HG03039 (cell line): Measurements from ENCODE around the gene UST.

Experiments used
- ATAC-seq: cut with Tn5 transposase; IDR thresholded peaks from one replicate; pipeline ENCODE4 v1.9.1; 2021; ENCODE audit warnings: mild to moderate bottlenecking, moderate library complexity; ENCODE audit not compliant: unreplicated experiment

Gene UST, protein sequence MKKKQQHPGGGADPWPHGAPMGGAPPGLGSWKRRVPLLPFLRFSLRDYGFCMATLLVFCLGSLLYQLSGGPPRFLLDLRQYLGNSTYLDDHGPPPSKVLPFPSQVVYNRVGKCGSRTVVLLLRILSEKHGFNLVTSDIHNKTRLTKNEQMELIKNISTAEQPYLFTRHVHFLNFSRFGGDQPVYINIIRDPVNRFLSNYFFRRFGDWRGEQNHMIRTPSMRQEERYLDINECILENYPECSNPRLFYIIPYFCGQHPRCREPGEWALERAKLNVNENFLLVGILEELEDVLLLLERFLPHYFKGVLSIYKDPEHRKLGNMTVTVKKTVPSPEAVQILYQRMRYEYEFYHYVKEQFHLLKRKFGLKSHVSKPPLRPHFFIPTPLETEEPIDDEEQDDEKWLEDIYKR

DNA sequence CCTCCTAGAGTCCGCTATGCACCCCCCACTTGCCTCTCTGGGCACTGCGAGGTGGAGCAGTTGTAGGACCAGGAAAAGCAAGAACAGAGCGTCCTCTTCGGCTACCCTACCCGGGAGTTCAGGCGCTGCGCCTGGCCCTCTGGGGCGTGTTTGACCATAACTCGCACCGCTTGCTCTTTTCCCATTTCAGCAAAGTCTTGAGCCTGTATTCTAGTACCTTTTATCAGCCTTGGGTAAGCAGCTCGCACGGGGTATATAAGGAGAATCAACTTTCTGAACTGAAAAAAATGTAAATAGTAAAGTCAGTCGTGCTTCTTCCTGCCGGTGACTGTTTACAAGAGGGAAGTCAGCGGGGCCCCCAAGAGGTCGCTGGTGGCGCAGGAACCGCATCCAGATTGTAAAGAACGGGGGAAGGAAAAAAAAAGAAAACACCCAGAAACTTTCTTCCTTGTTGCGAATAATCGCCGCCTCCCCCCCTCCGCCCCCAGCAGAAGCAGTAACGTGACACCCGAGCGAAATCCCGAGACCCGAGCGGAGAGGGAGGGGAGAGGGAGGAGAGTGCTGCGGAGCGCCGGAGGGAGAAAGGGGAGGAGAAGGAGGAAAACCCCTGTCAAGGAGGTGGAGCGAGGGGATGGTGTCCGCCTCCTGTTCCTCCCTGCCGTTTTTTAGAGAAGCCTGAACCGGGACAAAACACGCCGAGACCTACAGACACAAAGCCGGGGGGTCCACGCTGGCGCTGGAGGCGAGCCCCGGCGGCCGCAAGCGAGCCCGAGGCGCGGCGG, at the start of gene UST:
UST (plus strand) TSS at position 668 of the 782 bp plus-strand sequence. CDS start 401 bp downstream, outside the sequence.
- no peak for ATAC-seq

DNA sequence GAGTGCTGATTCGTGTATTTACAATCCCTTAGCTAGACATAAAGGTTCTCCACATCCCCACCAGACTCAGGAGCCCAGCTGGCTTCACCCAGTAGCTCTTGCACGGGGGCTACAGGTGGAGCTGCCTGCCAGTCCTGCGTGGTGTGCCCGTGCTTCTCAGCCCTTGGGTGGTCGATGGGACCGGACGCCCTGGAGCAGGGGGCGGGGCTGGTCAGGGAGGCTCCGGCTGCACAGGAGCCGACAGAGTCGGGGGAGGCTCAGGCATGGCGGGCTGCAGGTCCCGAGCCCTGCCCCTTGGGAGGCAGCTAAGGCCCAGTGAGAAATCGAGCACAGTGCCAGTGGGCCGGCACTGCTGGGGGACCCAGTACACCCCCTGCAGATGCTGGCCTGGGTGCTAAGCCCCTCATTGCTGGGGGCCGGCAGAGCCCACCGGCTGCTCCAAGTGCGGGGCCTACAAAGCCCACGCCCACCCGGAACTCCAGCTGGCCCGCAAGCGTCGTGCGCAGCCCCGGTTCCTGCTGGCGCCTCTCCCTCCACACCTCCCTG, 48.9 kb upstream of the UST start:
- ATAC-seq: no peak

DNA sequence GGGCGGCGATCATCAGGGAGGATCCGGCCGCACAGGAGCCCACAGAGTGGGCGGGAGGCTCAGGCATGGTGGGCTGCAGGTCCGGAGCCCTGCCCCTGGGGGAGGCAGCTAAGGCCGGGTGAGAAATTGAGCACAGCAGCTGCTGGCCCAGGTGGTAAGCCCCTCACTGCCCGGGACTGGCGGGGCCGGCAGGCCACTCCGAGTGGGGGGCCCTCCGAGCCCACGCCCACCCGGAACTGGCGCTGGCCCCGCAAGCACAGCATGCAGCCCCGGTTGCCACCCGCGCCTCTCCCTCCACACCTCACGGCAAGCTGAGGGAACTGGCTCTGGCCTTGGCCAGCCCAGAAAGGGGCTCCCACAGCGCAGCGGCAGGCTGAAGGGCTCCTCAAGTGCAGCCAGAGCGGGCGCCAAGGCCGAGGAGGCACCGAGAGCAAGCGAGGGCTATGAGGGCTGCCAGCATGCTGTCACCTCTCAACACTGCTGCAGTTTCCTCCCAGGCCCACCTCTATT, 48.1 kb upstream of the UST start:
- no peak for ATAC-seq

DNA sequence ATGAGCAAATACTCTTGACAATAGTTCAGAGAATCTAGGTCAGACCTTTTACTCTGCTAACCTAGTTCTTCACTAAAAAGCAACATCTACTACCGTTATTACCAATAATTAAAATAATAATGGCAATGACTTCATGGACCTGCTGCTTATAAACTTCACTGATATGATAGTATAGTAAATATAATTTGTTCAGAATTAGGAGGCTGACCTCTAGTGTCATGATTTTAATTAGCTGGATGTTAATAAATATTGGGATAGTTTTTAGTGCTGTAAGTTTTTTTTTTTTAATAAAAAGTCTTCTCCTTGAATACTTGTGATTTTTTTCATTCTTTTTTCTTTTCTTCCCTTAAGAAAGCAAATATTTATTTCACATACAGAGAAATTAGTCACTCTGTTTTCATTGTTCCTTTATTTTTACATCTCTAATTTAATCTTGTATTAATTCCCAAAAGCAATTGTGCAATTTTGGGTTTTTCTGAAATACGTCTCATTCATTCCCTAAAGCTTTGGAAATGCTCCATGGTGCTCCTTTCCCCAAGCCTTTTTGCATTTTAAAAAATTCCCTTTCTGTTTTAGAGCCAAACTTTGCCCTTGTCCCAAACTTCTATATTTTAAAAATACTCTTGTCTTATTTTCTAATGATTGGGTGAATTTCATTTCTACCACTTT, 46.6 kb upstream of the UST start:
- no peak for ATAC-seq

DNA sequence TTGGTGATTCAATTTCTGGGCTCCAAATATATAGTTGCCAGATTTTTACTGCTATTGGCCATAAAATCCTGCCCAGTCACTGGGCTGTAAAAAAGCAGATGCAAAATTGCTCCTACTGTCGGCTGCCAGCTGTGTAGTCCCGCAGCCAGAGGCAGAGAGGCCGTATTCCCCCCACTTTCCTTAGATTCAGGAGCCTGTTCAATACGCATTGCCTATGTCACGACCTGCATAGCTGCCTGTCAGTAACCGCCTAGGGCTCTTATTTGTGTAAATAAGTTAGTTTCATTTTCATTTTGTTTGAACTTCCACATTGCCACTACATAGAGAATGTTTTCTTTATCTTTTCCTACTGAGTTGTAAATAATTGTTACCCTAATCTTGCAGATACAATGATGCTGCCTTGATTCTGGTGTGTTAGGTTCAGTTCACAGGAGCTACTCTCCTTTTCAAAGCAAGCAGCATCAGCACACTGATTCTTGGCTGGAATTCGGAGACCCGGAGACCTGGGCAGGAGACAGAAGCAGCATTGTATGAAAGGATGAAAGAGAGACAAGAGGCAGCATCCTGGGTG, 46.0 kb upstream of the UST start:
- ATAC-seq: peak; percentile 77

DNA sequence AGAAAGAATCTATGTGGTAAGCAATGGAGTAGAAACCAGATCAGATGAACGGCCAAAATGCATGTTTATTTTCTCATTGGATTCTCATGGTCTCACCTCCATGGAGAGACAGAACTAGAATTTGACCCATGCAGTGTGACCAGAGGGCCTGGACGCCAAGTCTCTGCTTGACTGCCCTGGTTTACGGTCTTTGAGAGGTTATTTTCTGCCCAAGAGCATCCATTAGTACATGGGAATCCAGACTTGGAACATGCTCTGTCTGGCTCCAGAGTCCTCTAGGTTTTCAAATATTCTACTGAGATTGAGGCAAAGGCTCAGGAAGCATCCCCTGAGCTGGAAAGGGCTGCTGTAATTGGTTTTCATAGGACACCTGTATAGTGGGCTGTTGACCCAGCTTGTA, 45.5 kb upstream of the UST start:
- no peak for ATAC-seq

DNA sequence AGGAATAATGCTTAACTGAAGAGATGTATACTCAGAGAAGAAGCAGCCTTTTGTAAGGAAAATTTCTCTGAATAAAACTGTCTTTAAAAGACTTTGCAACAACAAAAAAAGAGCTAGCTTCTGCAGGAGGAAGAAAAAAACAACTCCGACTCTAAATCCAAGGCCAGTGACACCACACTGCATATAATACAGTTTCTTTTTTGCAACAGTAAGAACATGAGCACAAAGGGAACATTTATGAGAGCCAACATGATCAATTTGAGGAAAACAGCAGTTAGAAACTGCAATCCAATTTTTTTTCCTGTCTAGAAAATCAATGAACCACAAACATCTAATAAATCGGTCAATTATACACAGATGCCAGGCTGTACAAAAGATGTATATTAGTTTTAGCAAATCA, 42.9 kb upstream of the UST start:
- no peak for ATAC-seq

DNA sequence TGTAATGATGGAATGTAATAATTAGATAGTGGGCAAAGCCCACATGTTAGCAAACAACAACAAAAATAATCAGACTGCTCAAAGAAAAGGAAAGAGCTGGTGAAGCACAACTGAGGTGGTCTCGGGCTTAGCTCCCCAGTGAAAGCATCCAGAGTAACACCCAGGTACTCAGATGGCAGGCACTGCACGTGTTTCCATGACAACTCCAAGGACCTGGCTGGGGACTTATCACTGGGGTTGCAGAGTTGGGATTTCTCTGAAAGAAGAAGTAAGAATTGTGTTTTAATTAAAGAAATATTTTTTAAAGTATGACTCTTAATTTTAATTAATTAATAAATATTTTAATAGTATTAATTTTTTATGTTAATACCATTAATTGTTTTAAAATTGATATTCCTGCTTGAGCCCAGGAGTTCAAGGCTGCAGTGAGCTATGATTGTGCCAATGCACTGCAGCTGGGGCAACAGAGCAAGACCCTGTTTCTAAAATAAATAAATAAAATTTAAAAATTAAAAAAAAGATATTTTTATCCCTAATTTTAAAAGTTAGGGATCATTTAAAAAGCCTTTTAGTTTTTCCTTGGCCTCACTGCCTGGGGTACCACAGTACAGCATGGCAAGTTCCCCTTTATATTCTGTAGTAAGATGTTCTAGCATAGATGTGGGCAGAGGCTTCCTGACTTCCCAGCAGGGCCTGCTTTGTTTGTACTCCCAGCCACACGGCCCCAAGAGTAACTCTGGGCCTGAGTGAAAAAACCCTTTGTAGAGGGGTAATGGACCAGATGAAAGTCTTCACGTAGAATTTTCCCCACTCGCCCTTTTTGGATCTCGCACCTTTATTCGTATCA, 42.2 kb upstream of the UST start:
- no peak for ATAC-seq

DNA sequence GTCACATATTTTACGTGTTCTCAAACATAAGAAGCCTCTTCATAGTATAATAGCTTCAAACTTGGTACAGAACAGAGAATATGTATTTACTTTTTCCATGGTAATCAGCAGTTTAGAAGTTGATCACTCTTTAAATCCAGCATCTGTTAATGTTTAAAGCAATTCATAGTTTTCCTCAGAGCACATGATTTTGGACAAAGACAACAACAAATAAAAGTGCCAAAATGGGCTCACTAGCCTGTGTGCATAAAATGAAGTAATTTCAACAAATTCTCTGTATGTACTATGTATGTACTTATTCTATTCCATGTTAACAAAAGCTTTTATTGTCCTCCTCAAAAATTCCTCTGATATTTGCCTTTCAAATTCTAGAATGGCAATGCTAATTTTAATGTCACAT, 38.1 kb upstream of the UST start:
- ATAC-seq: no peak

DNA sequence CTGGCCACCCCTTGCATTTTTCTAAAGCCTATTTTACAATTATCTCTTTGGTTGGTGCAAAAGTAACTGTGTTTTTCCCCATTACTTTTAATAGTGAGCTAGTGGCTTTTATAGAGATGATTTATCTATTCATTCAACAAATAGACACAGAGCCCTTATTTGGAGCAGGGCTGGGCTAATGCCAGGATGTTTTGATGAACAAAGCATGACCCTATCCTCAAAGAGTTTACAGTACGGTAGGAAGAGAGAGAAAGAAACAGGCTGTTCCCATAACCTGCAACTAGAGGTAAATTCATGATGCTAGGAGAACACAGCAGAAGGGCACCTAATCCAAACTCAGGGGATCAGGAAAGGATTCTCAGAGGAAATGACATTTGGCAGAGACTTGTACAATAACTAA, 37.3 kb upstream of the UST start:
- ATAC-seq: no peak

DNA sequence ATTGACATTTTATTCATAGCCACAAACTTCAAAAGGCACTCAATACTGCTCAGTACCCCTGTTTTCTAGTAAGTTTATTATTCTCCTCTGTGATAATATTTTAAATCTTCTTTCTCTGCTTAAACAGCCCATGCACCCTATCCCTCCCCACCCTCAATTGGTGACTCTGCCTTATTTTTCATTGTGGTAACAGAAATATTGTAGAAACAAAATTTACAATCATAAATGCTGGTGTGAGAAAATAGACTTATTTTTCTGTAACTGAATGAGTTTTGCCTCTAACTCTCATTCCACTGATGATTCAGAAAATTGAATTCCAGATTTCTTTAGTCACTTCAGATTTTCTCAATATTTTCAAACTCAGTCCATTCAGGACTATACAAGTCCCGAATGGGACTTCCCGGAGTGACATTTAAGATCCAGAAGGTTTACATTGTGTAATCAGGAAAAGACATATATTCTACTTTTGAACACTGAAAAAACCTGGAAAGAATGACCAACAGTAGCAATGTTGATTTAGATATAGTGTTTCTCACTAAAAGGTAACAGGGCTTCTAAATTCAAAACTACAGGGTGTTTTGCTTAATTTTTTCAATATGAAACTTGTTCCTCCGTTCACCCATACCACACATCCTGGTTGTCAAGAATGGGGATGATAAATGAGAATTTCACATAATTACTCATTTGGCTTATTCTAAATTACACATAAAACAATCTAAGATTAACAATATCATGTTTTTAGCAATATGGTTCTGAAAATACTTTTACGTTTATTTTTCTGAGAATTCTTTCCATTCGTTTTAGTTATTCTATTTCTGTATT, 34.8 kb upstream of the UST start:
- ATAC-seq: no peak

DNA sequence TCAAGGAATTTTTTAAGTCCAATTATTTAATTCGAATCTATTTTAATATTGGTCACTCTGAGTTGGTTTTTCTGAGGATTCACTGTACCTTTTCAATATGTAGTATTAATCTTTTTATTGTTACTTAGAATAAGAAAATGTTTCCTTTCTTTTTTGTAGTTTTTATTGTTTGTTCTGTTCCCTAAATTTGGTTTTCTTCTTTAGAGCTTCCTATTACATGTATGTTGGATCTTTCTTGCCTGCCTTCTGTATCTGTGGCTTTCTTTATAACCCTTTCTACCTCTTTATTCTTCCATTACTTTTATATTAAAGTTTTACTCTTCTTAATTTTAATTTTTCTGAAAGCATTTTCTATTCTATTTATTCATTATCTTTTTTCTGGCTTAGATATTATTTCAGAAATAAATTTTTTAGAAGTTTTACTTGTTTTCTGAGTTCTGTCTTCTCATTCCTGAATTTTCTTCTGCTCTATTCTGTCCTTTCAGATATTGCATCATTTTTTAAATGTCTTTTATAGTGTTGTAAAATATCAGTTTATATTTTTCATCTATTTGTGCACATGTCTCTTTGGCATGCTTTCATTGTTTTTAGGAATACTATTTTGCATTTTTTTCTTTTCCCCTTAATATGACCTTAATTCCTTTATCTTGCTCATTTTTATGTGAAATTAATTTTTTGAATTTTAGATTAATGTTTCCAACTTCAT, 33.6 kb upstream of the UST start:
- no peak for ATAC-seq

DNA sequence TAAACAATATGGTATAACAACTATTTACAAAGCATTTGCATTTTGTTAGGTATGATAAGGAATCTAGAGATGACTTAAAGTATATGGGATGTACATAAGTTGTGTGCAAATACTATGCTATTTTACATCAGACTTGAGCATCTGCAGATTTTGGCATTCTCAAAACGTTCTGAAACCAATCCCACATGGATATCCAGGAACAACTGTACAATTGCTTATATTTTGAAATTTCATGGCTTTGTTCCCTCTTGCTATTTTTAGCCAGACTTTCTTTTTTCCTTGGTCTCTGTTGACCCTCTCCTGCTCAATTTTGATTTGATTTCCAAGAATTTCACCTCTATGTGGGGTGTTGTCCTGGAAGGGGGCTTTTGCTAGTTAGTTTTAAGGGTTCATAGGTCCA, 32.9 kb upstream of the UST start:
- no peak for ATAC-seq

DNA sequence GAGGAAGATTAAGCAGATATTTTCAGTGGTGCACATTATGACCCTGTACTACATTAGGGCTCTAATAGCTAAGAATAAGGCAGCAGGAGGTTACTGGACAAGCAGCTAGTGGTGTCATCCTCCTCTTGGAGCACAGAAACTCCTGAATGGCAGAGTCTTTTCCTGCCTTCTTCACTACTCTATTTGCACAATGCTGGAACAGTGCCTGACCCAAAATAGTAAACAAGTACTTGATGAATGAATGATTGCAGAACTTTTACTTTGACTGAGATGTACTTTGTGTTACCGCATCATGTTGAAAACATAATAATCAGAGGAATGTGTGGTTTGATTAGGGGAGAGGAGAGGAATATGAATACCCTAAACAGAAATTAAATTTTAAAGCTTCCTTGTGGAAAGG, 30.0 kb upstream of the UST start:
- no peak for ATAC-seq

DNA sequence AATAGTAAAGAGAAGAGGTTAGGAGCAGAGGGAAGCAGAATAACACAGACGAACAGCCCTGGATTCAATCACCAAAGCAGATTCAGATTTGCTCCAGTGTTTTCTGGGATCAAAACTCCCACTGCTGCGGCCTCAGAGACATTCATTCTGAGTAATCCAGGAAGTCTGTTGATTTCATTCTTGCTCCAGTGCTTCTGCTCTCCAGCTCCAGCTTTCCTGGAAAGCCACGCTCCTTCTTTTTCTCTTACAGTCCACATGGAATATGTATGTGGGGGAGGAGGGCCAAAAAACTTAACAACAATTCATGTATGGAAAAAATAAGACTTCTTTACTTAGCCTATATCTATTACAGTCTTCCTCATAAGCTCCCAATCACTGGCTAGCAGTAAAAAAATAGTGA, 26.4 kb upstream of the UST start:
- no peak for ATAC-seq

DNA sequence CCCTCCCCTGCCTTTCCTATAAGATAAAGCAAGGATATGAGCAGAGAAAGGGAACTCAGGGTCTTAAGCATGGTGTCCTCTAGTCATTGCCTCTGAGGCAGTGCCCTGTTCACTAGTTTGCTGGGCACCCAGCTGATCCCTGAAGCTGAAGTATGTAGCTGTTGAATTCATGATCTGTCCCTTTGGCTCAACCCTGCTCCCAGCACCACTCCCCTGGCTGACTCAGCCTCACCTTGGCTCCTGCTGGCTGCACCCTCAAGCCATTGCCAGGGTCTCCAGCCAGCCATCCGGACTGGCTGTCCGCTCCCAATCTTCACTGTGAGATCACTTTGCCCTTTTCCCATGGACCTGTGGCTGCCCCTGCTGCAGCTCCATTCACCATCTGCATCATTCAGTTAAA, 25.9 kb upstream of the UST start:
- ATAC-seq: no peak

DNA sequence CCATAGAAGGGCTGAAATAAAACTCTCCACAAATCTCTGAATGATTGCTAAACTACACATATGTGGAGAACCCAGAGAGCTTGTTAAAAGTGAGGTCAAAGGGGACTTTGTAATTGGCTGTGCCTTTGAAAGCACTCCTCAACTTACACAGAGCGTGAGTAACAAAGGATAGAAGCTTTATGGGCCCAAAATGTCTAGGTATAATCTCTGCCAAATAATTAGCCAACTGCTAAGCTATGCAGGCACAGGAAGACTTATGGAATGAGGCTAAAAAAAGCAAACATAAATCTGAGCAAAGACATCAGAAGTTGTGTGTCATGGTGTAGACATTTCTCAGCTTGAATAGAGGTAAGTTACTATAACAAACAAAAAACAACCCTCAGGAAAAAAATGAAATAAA, 23.3 kb upstream of the UST start:
- no peak for ATAC-seq

DNA sequence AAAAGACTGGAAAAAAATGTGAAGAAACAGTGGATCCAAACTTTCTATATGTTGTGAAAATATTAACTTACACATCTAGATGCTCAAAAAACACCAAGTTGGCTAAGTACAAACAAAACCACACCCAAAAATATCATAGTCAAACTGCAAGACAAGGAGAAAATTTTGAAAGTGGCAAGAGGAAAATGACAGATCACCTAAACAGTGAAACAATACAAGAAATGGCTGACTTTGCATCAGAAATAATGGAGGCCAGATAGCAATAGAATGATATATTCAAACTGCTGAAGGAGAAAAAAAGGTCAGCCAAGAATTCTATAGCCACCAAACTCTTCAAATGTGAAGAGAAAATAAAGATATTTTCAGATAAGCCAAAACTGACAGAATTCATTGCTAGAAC, 22.4 kb upstream of the UST start:
- no peak for ATAC-seq

DNA sequence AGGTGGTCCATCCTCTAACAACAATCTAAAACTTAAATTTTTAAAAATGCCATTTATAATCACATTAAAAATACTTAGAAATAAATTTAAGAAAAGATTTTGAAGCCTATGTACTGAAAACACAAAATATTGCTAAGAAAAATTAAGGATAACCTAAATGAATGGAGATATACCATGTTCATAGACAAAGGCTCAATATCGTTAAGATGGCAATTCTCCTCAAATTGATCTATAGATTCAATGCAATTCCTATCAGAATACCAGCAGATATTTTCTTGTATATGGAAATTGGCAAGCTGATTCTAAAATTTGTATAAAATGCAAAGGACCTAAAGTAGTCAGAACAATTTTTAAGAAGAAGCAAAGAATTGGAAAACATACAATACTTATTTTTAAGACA, 19.7 kb upstream of the UST start:
- no peak for ATAC-seq
